Colon (tissue), 2 donors: ENCODE data around the gene GRIN2C.
"Not testable (repeated sequence)": the region's sequence is repeated elsewhere in the genome, so short reads cannot be mapped to it uniquely, and the experiment has no call there.

ENCODE experiments used
- FAIRE-seq: peaks from 2 replicates; lab custom pipeline; 2012; peaks lifted over from hg19 to GRCh38; lab: Jason Lieb, UNC
- donor health status: control.
- donor health status: control.

The GRIN2C gene

GRCh38 chr17:74859459-74860228, at the start of gene GRIN2C:
Gene GRIN2C (minus strand): TSS chr17:74859885. CDS start chr17:74855092, 4,793 bp downstream.
- no peak for FAIRE-seq

- not testable (repeated sequence) for FAIRE-seq
These were observed 49.4 kb upstream of the GRIN2C start for GRCh38 chr17:74909097-74909496.

- no peak for FAIRE-seq
These were observed 47.3 kb upstream of the GRIN2C start for GRCh38 chr17:74907012-74907411.

GRCh38 chr17:74906214-74906793, 46.6 kb upstream of the GRIN2C start:
- not testable (repeated sequence) for FAIRE-seq

- FAIRE-seq, result no peak
These were observed 45.2 kb upstream of the GRIN2C start for GRCh38 chr17:74904687-74905409.

GRCh38 chr17:74903671-74904070, 44.0 kb upstream of the GRIN2C start:
- no peak for FAIRE-seq

GRCh38 chr17:74903034-74903433, 43.3 kb upstream of the GRIN2C start:
- no peak for FAIRE-seq

- no peak for FAIRE-seq
These were observed 41.9 kb upstream of the GRIN2C start for GRCh38 chr17:74901353-74902135.

GRCh38 chr17:74900208-74900607, 40.5 kb upstream of the GRIN2C start:
- no peak for FAIRE-seq

- no peak for FAIRE-seq
These were observed 38.8 kb upstream of the GRIN2C start for GRCh38 chr17:74898376-74898946.

- FAIRE-seq, result no peak
These were observed 34.4 kb upstream of the GRIN2C start for GRCh38 chr17:74893936-74894671.

GRCh38 chr17:74892974-74893911, 33.6 kb upstream of the GRIN2C start, which contains the start of gene FADS6:
Gene FADS6 (minus strand): TSS chr17:74893633. CDS start chr17:74893595, 38 bp downstream.
- no peak for FAIRE-seq

GRCh38 chr17:74892013-74892841, 32.5 kb upstream of the GRIN2C start:
- no peak for FAIRE-seq

GRCh38 chr17:74890554-74890953, 30.9 kb upstream of the GRIN2C start:
- no peak for FAIRE-seq

GRCh38 chr17:74888469-74888868, 28.8 kb upstream of the GRIN2C start:
- no peak for FAIRE-seq

GRCh38 chr17:74883241-74883745, 23.6 kb upstream of the GRIN2C start:
- no peak for FAIRE-seq

- FAIRE-seq, result no peak
These were observed 23.0 kb upstream of the GRIN2C start for GRCh38 chr17:74882517-74883240.

GRCh38 chr17:74881073-74881472, 21.4 kb upstream of the GRIN2C start:
- FAIRE-seq, result no peak
